SK-N-SH treated with all-trans-retinoic acid at 6 μM for 48 hours (cell line): ENCODE results near the gene CDCA4.

ENCODE experiments used
- ATAC-seq: fragments of 200-7000 bp; cut with Tn5 transposase; 3 replicates; pipeline ENCODE4 v1.9.1; 2020; ENCODE audit warnings: mild to moderate bottlenecking, moderate library complexity
- BACH2 ChIP-seq: fragments of 250-450 bp; sonication (Bioruptor Pico); IDR thresholded peaks from 2 replicates; pipeline ENCODE4 v1.9.0; 2021; ENCODE audit warnings: mild to moderate bottlenecking, borderline replicate concordance
- CSDC2 ChIP-seq: fragments of 250-450 bp; sonication (Bioruptor Pico); IDR thresholded peaks from 2 replicates; pipeline ENCODE4 v1.5.0; 2020; ENCODE audit warnings: mild to moderate bottlenecking, moderate library complexity
- CSRNP3 ChIP-seq: fragments of 250-450 bp; sonication (Bioruptor Pico); IDR thresholded peaks from 2 replicates; pipeline ENCODE4 v1.5.1; 2021; ENCODE audit warnings: mild to moderate bottlenecking, moderate library complexity
- GLIS3 ChIP-seq: fragments of 250-450 bp; sonication (Bioruptor Pico); IDR thresholded peaks from 2 replicates; pipeline ENCODE4 v1.5.0; 2020; ENCODE audit warnings: mild to moderate bottlenecking, moderate library complexity
- ISL1 ChIP-seq: fragments of 250-450 bp; sonication (Bioruptor Pico); IDR thresholded peaks from 2 replicates; pipeline ENCODE4 v2.1.2; 2022; ENCODE audit warnings: mild to moderate bottlenecking, moderate library complexity
- OSR1 ChIP-seq: fragments of 250-450 bp; sonication (Bioruptor Pico); IDR thresholded peaks from 2 replicates; pipeline ENCODE4 v1.8.0; 2022; ENCODE audit warnings: moderate library complexity, mild to moderate bottlenecking, inconsistent platforms
- RARB ChIP-seq: fragments of 250-450 bp; sonication (Bioruptor Pico); IDR thresholded peaks from 2 replicates; pipeline ENCODE4 v1.8.0; 2021; ENCODE audit warnings: mild to moderate bottlenecking, moderate library complexity
- SNAI2 ChIP-seq: fragments of 250-450 bp; sonication (Bioruptor Pico); IDR thresholded peaks from 2 replicates; pipeline ENCODE4 v1.5.0; 2020; ENCODE audit warnings: mild to moderate bottlenecking, moderate library complexity
- TCF4 ChIP-seq: fragments of 250-450 bp; sonication (Bioruptor Pico); IDR thresholded peaks from 2 replicates; pipeline ENCODE4 v1.8.0; 2021; ENCODE audit warnings: mild to moderate bottlenecking, moderate library complexity, borderline replicate concordance
- TOX ChIP-seq: fragments of 250-450 bp; sonication (Bioruptor Pico); IDR thresholded peaks from 2 replicates; pipeline ENCODE4 v1.8.0; 2021; ENCODE audit warnings: mild to moderate bottlenecking, moderate library complexity, borderline replicate concordance
- ZC3H10 ChIP-seq: fragments of 250-450 bp; sonication (Bioruptor Pico); IDR thresholded peaks from 2 replicates; pipeline ENCODE4 v1.5.1; 2021; ENCODE audit warnings: mild to moderate bottlenecking, moderate library complexity
- ZFP30 ChIP-seq: fragments of 450-650 bp; formaldehyde crosslinking; IDR thresholded peaks from 2 replicates; pipeline ENCODE4 v1.5.0; 2022; ENCODE audit warnings: mild to moderate bottlenecking, moderate library complexity
- ZNF565 ChIP-seq: fragments of 450-650 bp; formaldehyde crosslinking; conservative IDR thresholded peaks from 2 replicates; pipeline ENCODE4 v1.5.0; 2020; ENCODE audit warnings: low read depth, mild to moderate bottlenecking, moderate library complexity
- ZNF70 ChIP-seq: fragments of 450-650 bp; formaldehyde crosslinking; IDR thresholded peaks from 2 replicates; pipeline ENCODE4 v1.5.0; 2020; ENCODE audit warnings: mild to moderate bottlenecking, moderate library complexity
- TF ChIP-seq, protein P1 (sequence below): fragments of 250-450 bp; sonication (Bioruptor Pico); IDR thresholded peaks from 2 replicates; pipeline ENCODE4 v1.5.1; 2020; ENCODE audit warnings: low read depth, mild to moderate bottlenecking, moderate library complexity
- TF ChIP-seq, protein P2 (sequence below): fragments of 250-450 bp; sonication (Bioruptor Pico); IDR thresholded peaks from 2 replicates; pipeline ENCODE4 v1.8.0; 2021; ENCODE audit warnings: low read depth, mild to moderate bottlenecking, moderate library complexity, borderline replicate concordance
- TF ChIP-seq, protein P3 (sequence below): fragments of 250-450 bp; sonication (Bioruptor Pico); IDR thresholded peaks from 2 replicates; pipeline ENCODE4 v1.8.0; 2020; ENCODE audit warnings: mild to moderate bottlenecking, moderate library complexity, borderline replicate concordance

CDCA4 gene

DNA sequence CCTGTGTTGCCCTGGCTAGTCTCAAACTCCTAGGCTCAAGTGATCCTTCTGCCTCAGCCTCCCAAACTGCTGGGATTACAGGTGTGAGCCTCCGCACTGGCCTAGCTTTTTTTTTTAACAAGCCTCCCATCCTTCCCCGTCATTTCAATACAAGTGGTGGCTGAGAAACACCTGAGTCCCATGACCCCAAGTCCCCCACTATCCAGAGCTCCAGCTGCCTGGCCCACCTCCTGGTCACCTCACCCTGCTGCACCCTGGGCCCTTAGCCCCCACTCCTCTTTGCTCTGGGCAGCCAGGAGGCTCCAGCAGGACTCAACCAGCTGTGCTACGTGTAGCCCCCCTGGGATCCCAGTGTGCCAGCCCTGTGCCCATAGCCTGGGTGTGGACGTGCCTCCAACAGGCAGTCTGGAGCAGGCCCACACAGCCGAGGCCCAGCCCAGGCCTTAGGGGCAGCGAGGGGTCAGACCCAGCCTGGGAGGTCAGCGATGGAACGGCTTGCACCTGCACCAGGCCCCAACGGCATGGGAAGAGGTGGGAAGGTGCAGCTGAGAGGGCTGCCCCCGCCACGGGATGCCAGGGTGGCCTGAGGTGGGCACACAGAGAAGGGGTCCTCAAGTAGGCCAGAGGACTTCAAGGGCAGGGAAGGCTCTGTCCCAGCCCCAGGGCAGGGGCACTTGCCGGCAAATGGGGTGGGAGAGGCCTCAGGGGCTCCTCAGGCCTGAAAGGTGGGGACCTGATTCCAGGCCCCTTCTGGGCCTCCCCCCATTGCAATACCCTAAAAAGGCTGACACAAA lies 49.2 kb downstream of the CDCA4 start:
- no peak for ATAC-seq
- TF ChIP-seq, protein P1, sequence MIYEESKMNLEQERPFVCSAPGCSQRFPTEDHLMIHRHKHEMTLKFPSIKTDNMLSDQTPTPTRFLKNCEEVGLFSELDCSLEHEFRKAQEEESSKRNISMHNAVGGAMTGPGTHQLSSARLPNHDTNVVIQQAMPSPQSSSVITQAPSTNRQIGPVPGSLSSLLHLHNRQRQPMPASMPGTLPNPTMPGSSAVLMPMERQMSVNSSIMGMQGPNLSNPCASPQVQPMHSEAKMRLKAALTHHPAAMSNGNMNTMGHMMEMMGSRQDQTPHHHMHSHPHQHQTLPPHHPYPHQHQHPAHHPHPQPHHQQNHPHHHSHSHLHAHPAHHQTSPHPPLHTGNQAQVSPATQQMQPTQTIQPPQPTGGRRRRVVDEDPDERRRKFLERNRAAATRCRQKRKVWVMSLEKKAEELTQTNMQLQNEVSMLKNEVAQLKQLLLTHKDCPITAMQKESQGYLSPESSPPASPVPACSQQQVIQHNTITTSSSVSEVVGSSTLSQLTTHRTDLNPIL: no peak
- TF ChIP-seq SNAI2 (no peak), ZC3H10 (CRISPR knock-in tag) (no peak), ISL1 (CRISPR knock-in tag) (no peak), RARB (CRISPR knock-in tag) (no peak), ZNF565 (CRISPR knock-in tag) (no peak), TCF4 (no peak), CSDC2 (CRISPR knock-in tag) (no peak), BACH2 (CRISPR knock-in tag) (no peak), OSR1 (CRISPR knock-in tag) (no peak), GLIS3 (CRISPR knock-in tag) (no peak), ZFP30 (CRISPR knock-in tag) (no peak), ZNF70 (no peak), CSRNP3 (CRISPR knock-in tag) (no peak)
- TF ChIP-seq, protein P2, sequence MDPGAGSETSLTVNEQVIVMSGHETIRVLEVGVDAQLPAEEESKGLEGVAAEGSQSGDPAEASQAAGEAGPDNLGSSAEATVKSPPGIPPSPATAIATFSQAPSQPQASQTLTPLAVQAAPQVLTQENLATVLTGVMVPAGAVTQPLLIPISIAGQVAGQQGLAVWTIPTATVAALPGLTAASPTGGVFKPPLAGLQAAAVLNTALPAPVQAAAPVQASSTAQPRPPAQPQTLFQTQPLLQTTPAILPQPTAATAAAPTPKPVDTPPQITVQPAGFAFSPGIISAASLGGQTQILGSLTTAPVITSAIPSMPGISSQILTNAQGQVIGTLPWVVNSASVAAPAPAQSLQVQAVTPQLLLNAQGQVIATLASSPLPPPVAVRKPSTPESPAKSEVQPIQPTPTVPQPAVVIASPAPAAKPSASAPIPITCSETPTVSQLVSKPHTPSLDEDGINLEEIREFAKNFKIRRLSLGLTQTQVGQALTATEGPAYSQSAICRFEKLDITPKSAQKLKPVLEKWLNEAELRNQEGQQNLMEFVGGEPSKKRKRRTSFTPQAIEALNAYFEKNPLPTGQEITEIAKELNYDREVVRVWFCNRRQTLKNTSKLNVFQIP (CRISPR knock-in tag): no peak
- TF ChIP-seq, protein P3, sequence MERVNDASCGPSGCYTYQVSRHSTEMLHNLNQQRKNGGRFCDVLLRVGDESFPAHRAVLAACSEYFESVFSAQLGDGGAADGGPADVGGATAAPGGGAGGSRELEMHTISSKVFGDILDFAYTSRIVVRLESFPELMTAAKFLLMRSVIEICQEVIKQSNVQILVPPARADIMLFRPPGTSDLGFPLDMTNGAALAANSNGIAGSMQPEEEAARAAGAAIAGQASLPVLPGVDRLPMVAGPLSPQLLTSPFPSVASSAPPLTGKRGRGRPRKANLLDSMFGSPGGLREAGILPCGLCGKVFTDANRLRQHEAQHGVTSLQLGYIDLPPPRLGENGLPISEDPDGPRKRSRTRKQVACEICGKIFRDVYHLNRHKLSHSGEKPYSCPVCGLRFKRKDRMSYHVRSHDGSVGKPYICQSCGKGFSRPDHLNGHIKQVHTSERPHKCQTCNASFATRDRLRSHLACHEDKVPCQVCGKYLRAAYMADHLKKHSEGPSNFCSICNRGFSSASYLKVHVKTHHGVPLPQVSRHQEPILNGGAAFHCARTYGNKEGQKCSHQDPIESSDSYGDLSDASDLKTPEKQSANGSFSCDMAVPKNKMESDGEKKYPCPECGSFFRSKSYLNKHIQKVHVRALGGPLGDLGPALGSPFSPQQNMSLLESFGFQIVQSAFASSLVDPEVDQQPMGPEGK (CRISPR knock-in tag): no peak

- TF ChIP-seq, protein P1: no peak
- no peak for TF ChIP-seq ZNF565 (CRISPR knock-in tag)
- TF ChIP-seq, protein P3 (CRISPR knock-in tag): peak; percentile 45; the same call in 1 of the 2 replicates
- TF ChIP-seq ZC3H10 (CRISPR knock-in tag): no peak
- TF ChIP-seq, all 23 proteins: peak for 1
- peak; percentile 58 for ATAC-seq
Observed at GRCh38 chr14:104970231-104971068, 50.4 kb downstream of the CDCA4 start.

- ATAC-seq: no peak
- no peak for TF ChIP-seq TOX (CRISPR knock-in tag)
- no peak for TF ChIP-seq ZFP30 (CRISPR knock-in tag)
Observed at GRCh38 chr14:104969741-104970230, 51.1 kb downstream of the CDCA4 start.
